Cardiac septum (tissue), 1 donor: ENCODE measurements around the gene SPAG7. TPM values are rescaled to one million over a fixed set of nuclear protein-coding genes. Genes with fewer than 3 reads are reported as not detected.

ENCODE experiments used
- DNase-seq: peaks from one replicate; pipeline ENCODE4 v3.0.0-alpha.2; 2020; ENCODE audit warnings: low spot score
- intact Hi-C: fragments of 100-400 bp; cut with DNase I; formaldehyde crosslinking; loops from one replicate; pipeline ENCODE4 v1.14.0; 2022
- total RNA-seq: library from RNA; stranded (reverse); fragmentation: NEBNext Ultra II Directional; extraction: Animal tissue kit (Norgen Biotek cat#: 25700); gene quantifications from one replicate; pipeline ENCODE4 v1.2.1, GENCODE V29; 2021
- donor health status: DM: no; HTN: no; CAD: no.

The SPAG7 gene
- total RNA-seq, 1 donor from 2014 or later = 104 TPM

DNA sequence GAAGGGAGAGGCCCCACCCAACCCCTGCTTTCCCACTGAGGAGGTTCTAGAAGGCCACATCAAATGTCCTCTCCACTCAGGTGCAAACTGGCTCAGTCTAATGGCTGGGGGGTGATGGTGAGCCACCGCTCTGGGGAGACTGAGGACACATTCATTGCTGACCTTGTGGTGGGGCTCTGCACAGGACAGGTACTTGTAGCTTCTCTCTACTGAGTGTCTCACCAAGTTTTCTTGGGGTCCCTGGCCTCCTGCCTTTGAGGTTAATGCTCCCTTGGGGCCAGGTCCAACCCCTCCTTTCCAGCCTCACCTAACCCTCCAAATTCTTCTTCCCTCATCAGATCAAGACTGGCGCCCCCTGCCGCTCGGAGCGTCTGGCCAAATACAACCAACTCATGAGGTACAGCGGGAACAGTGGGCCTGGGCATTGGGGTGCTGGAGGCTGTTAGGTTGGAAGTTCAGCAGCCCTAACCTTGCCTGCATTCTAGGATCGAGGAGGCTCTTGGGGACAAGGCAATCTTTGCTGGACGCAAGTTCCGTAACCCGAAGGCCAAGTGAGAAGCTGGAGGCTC lies 11.0 kb downstream of the SPAG7 start:
- intact Hi-C loops = no loop called here

DNA sequence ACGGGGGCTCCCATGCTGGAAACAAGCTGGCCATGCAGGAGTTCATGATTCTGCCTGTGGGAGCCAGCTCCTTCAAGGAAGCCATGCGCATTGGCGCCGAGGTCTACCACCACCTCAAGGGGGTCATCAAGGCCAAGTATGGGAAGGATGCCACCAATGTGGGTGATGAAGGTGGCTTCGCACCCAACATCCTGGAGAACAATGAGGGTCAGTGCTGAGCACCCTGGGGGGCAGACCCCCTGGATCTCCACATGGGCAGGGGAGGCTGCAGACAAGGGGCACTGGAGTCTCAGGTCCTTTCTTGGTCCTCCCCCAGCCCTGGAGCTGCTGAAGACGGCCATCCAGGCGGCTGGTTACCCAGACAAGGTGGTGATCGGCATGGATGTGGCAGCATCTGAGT lies 12.5 kb downstream of the SPAG7 start:
- DNase-seq = no peak
- intact Hi-C loops = no loop called here

More for the DNA sequence above, 11.0 kb downstream of the SPAG7 start:
- no peak for DNase-seq

DNA sequence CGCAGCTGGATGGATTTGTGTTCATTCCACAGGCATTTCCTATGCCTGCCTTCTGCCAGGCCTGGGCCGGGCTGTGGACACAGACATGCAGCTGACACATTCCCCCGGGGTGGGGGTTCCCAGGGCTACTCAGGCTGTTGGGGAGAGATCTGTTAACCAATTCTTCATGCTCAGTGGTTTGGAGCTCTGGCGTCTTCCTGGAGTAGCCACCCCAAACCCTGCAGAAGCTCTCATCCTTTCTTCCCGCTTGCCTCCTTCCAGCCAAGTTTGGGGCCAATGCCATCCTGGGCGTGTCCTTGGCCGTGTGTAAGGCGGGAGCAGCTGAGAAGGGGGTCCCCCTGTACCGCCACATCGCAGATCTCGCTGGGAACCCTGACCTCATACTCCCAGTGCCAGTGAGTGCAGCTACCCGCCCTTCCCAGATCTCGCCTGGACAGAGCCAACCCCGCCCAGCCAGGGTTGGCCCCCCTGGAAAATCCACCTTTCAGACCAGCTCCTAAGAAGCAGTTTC lies 14.1 kb downstream of the SPAG7 start:
- no peak for DNase-seq
- intact Hi-C loops = no loop called here

DNA sequence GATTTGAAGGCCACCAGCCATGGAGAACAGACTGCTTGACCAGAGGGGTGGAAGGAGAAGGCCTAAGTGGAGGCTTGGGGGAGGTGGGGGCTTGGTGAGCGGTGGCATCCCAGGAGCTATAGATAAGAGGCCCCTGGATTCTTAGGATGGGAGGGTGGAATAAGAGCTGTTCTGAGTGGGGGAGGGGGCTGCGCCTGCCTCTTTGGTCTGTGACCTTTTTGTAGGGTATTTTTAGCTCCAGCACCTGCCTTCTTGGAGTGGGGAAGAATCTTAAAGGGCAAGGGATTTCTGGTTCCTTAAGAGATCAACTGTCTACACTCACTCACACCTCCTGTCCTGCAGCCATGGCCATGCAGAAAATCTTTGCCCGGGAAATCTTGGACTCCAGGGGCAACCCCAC lies 16.1 kb downstream of the SPAG7 start:
- intact Hi-C loops = loop anchor here (1.0 kb wide), 1 partner anchor 15 kb away; no protein-coding TSS in a partner anchor
- no peak for DNase-seq

DNA sequence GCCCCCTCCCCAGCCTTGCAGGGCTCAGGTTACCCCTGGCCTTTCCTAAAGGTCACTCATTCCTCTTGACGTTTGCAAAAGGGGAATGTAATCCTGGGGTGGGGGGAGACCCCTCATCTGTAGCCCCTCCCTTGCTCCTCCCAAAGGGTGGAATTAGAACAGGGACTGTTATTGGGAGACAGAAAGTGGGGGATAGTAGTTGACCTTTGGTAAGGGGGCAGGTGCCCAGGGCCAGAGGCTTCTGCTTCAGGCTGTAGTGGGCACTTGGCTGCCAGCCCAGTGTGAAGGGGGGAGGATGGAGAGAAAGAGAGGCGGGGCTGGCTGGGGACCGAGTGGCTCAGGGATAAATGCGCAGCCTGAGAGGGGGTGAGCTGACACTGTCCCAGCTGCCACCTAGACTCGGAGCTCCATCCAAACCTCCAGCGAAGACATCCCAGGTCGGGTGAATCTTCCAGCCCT lies 16.8 kb downstream of the SPAG7 start, which contains the start of gene ENO3:
TSS of gene ENO3 (plus strand) at position 374 of the 459 bp plus-strand sequence. CDS start 711 bp downstream, outside the sequence.
- DNase-seq = no peak
- intact Hi-C loops = loop anchor here (1.0 kb wide), 1 partner anchor 16 kb away; no protein-coding TSS in a partner anchor

DNA sequence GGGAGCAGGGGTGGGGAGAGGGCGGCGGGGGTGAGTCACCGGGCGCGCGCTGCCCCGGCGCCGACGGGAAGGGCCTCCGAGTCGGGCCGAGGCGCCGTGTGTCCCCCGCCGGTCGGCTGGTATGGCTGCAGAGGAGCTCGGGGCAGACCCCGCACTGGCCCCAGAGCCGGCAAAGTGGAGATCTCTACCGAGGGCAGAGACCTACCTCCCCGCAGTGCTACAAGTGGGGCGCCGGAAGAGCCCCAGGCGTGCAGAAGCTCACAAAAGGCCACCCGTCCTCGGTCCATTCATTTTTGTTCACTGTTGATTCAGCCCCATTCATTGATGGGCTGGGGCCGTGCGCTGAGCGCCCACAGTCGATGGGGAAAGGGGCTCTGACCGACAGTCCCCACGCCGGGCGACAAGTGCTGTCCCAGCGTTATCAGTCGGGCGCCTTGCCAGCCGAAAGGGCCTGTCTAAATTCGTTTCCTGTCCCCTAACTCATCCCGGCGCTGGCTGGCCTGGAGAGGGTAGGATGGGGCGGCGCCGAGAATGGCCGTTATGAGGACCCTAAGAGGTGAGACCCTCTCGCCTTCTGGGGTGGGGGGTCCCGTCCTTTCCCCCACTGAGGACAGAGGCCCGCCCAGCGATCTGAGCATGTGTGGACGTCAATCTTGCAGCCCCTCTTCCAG lies 17.4 kb downstream of the SPAG7 start:
- intact Hi-C loops = no loop called here
- peak; percentile 88 for DNase-seq

DNA sequence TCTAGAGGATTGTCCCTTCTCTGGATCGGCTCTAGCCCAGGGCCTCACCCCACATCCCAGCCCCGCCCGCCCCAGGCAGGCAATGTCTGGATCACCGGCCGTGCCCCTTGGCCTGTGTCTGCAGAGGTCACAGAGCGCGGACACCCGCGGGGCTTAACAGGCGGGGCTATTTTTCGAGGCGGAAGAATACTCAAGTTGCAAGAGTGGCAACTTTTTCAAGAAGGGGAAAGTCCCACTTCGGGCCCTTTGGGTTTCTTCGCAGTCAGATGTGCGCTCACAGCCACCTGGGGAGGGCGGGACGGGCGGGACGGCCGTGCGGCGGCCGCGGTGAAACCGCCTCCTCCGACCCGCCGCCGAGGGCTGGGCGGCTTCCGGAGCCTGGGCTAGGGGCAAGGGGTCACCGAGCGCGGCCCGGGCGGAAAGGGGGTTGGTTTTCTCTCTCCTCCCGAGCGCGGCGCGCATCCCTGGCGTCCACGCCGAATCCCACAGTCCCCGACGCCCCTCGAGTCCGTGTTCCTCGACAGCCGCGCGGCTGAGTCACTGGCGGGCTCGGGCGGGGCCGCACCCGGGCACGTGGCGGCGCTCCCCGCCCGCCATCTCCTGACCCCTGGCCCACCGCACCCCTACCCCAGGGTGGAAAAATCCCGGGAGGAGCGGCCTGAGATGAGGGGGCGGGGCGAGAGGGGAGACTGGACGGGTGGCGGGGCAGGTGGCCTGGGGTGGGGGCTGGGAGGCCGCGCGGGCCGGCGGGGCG lies 18.1 kb downstream of the SPAG7 start:
- DNase-seq = peak; percentile 87
- intact Hi-C loops = loop anchor here (2.0 kb wide), 1 partner anchor 49 kb away; no protein-coding TSS in a partner anchor

DNA sequence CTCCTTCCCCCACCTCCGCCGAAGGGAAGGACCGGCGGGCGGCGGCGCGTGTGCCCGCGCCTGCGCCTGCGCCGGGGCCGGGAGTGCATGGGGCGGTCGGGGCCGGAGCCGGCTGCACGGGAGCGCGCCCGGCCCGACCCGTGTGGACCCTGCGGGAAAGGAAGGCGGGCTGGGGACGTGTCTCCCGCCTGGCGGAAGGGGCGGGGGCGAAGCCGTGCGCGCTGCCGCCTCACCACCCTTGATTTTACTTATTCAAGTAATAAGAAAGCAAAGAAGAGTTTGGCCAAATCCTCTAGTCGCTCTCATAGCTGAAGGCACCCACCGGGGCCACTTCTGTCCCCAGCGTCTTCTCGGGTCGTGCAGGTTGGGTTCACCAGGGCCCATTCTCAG lies 18.7 kb downstream of the SPAG7 start:
- peak; percentile 89 for DNase-seq
- intact Hi-C loops = loop anchor here (1.0 to 2.0 kb wide), 2 partner anchors 9 to 50 kb away; partner anchors contain the start of genes RNF167 and SLC25A11

DNA sequence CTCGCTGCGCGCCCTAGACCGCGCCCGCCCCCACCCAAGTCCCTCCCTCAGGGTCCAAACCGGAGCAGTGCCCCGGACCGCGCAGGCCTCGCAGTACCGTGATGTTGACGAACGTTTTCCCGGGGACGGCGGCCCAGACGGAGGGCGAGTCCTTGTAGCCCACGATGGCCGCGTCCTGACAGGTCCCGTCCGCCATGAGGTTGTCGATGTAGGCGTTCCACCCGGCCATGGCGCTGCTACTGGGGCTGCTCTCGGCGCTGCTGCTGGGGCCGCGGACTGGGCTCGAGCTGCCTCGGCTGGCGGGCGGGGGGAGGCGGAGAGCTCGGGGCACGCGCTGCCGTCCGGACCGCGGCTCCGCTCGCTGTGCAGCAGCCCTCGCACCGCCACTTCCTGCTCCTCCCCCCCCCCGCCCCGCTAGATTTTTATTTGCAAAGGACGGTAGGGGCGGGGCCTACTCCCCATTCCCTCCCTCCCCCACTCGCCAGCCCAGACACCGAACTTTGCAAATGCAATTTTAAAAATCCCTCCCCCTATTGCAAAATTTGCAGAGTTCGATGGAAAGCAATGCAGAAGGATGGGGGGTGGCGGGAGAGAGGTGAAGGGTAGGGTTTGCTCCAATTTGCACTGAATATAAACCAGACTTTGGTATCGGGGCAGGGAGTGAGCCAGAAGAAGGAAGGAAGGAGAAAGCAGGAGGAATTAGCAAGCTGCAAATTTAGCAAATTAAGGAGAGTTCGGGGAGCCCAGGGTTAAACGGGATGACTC lies 19.3 kb downstream of the SPAG7 start, which contains the start of gene PFN1:
TSS of gene PFN1 (minus strand) at position 365 of the 765 bp plus-strand sequence. CDS start at position 229, 136 bp downstream.
- intact Hi-C loops = loop anchor here (1.0 to 2.0 kb wide), 2 partner anchors 8 to 50 kb away; partner anchors contain the start of genes RNF167 and SLC25A11
- DNase-seq = peak; percentile 94

DNA sequence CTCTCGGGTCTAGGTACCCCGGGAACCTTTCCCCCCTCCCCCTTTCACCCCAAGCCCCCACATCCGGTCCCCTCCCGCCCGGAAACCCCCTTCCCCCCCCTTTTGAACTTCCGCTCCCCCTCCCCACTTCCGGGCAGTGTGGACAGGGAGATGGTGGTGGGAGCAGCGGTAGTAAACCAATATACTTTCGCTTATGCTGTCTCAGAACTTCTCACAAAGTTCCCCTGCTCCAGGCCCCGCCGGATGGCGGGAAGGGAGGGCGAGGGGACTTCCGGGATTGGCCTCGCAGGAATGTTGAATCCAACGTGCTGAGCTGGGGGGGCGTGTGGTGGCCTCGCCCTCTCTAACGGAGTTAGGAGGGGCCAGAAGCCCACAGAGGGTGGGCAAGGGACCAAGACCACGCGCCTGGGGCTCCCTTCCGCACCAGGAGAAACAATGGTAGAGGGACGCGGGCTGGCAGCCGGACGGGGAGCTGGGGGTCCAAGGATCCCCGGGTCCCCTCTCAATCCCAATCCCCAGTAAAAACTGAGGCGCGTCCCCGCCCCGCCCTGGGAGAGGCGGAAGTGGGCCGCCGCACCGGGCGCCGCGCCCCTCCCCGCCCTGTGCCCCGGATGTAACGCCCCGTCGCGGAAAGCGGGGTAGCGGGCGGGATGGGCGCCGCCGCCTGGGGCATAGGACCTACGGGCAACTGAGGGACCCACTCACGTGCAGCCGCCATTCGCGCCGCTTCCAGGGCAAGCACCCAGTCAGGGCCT lies 20.0 kb downstream of the SPAG7 start:
- no peak for DNase-seq
- intact Hi-C loops = loop anchor here (1.0 to 2.0 kb wide), 2 partner anchors 7 to 51 kb away; partner anchors contain the start of genes RNF167 and SLC25A11

DNA sequence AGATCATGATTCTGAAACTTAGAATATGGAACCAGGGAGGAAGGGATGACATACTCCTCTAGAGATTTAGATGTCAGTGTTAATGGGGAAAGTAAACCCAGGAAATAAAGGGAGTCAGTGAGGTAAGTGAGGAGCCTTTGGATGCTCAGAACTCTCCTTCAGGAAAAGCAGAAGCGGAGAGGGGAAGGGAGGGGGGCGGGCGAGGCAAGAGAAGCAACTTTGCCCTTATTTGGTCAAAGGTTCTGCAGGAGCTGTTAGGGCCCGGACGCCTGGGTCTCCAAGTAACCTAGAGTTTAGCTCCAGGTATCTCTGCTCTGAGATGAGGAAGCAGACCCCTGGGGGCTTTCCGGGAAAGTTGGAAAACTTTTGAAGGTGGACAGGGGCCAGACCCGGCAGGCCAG lies 20.6 kb downstream of the SPAG7 start:
- intact Hi-C loops = no loop called here
- DNase-seq = no peak

DNA sequence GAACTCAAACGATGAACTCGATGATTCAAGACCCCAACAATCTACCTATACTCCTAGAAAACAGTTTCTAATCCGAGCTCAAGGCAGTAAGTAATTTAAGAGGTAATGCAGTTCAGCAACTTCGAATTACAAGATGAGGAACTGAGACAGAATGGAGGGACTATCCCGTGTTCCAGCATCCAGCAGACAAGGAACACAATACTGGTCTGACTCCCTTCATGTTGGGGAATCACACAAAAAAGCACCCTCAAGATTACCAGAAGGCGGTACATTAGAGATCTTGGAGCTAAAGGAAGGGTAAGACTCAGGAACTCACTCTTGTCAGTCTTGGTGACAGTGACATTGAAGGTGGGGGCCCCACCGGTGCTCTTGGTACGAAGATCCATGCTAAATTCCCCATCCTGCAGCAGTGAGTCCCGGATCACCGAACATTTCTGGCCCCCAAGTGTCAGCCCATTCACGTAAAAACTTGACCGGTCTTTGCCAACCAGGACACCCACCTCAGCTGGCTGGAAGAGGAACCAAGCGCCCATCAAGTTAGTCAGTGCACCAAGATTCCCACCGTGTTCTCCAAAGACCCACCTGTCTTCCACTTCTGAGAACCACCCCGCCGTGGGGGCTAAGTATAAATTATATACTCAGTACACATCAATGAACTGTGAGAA lies 21.2 kb downstream of the SPAG7 start:
- intact Hi-C loops = no loop called here
- DNase-seq = no peak

DNA sequence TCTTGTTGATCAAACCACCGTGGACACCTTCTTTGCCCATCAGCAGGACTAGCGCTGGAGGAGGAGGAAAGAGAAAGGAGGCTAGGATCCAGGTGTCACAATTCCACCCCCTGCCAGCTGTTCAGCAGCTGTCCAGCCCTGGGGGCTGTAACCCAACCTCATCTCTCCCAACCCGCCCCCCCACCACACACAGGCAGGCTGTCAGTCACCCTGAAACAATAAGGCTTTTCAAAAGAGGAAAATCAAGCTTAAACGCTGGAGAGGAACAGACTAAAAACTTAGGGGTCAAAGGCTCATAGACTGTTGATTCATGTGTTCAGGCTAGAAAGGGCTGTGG lies 21.7 kb downstream of the SPAG7 start:
- no peak for DNase-seq
- intact Hi-C loops = no loop called here

DNA sequence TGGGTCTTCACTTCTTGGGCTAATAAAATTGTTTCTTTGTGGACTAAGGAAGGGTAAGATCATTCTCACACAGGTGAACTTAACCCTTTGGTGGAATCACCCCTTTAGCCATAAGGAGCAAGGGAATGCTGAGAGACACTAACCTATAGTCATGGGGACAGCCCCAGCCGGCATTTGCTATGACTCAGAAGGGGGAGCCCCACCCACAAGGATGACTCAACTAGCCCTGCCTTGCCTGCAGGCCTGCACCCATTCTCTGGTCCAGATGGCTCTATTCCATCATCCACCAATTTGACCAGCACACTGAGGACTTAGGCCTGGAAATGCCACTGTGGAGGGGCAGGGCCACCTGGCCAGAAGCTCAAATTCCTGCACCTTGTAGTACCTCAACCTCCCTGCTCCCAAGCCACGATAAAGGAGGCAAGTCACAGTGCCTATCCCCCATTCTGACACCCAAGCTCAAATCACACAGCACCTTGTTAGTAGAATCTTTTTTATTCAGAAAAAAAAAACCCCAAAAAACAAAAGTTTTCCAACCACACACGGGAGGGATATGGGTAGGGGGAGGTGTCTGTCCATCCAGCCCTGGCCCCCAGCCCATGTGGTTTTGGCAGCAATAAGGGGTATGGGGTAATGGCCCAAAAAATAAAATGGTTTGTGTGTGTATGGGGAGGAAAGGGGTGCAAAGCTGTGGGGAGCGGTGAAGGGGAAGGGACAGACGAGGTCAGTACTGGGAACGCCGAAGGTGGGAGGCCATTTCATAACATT lies 22.3 kb downstream of the SPAG7 start:
- intact Hi-C loops = no loop called here
- peak; percentile 93 for DNase-seq

DNA sequence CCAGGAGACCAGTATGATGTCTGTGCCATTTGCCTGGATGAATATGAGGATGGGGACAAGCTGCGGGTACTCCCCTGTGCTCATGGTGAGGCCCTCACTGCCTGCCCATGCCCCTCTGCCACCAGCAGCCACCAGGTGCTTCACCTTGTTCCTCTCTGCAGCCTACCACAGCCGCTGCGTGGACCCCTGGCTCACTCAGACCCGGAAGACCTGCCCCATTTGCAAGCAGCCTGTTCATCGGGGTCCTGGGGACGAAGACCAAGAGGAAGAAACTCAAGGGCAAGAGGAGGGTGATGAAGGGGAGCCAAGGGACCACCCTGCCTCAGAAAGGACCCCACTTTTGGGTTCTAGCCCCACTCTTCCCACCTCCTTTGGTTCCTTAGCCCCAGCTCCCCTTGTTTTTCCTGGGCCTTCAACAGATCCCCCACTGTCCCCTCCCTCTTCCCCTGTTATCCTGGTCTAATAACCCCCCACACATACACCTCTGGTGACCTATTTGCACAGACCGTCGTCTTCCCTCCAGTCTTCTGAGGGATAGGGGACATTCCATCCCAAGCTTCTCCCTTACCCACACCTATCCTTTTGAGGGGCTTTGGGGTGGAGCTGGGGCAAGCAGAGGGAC lies 23.0 kb downstream of the SPAG7 start:
- DNase-seq = no peak

DNA sequence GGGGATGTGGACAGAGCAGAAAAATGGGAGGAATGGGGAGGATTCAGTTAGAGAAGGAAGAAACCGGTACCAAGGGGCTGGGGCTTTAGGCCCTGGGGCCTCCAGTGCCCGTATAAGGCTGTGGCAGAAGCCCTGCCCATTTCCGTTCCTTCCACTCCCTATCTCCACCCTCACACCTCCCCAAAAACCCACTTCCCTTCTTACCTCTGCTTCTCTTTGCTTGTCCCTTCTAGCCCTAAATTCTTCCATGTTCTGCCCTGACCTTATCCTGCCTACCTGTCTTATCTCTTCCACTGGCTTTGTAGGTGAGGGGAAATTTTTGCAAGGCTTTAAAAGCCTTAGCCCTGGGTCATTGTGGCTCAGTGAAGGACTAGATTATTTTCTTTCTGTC lies 23.5 kb downstream of the SPAG7 start:
- intact Hi-C loops = loop anchor here (5.0 kb wide), 1 partner anchor 37 kb away; no protein-coding TSS in a partner anchor
- DNase-seq = peak; percentile 86

More for the DNA sequence above, 23.0 kb downstream of the SPAG7 start:
- intact Hi-C loops = loop anchor here (5.0 kb wide), 1 partner anchor 37 kb away; no protein-coding TSS in a partner anchor
